Esophagus (tissue), 2 donors: ENCODE data around the gene ATAD3A. TPM values are rescaled to one million over a fixed set of nuclear protein-coding genes. Genes with fewer than 3 reads are reported as not detected.

Experiments
- H3K27ac ChIP-seq, 2 donors: one replicate each; pipeline ENCODE4 v1.5.1; 2013; ENCODE audit warnings: low read depth in 2 of 2, mild to moderate bottlenecking in 2 of 2, inconsistent platforms in 1 of 2, low read length in 1 of 2, moderate library complexity in 1 of 2
- H3K27me3 ChIP-seq, 2 donors: one replicate each; pipeline ENCODE4 v1.6.1; 2013; ENCODE audit warnings: low read length in 2 of 2, control low read depth in 1 of 2, mild to moderate bottlenecking in 1 of 2; ENCODE audit not compliant: insufficient read depth in 2 of 2, control insufficient read depth in 1 of 2
- H3K36me3 ChIP-seq, 2 donors: one replicate each; pipeline ENCODE4 v1.6.1; 2013; ENCODE audit warnings: low read length in 1 of 2; ENCODE audit not compliant: control insufficient read depth in 2 of 2, insufficient read depth in 2 of 2
- H3K4me1 ChIP-seq, 2 donors: one replicate each; pipeline ENCODE4 v1.6.1; 2013; ENCODE audit warnings: low read length in 1 of 2; ENCODE audit not compliant: control insufficient read depth in 2 of 2, insufficient read depth in 2 of 2
- H3K4me3 ChIP-seq, 2 donors: one replicate each; pipeline ENCODE4 v1.5.1; 2013; ENCODE audit warnings: low read length in 2 of 2, mild to moderate bottlenecking in 2 of 2, low read depth in 1 of 2, moderate library complexity in 1 of 2
- H3K9me3 ChIP-seq, 2 donors: one replicate each; pipeline ENCODE4 v1.6.1; 2013; ENCODE audit warnings: mild to moderate bottlenecking in 2 of 2, low read depth in 1 of 2, low read length in 1 of 2, moderate library complexity in 1 of 2; ENCODE audit not compliant: control insufficient read depth in 2 of 2, insufficient read depth in 1 of 2
- WGBS, 2 donors: extraction: QIAGEN DNeasy Blood & Tissue Kit; methylation state at CpG; one replicate each; pipeline ENCODE4 v1.1.7; 2013; 5-methylcytosine and 5-hydroxymethylcytosine counted together
- polyA plus RNA-seq, 2 donors: library from polyadenylated mRNA; stranded (reverse); fragments of 200-250 nt; gene quantifications; one replicate each; pipeline ENCODE4 v1.2.3, GENCODE V29; 2013
- donor health status: healthy with polysubstance abuse.
- donor health status: Bipolar disorder and iron deficiency.

ATAD3A gene
- polyA plus RNA-seq, 2 donors = 25.4 to 26.1 TPM

DNA sequence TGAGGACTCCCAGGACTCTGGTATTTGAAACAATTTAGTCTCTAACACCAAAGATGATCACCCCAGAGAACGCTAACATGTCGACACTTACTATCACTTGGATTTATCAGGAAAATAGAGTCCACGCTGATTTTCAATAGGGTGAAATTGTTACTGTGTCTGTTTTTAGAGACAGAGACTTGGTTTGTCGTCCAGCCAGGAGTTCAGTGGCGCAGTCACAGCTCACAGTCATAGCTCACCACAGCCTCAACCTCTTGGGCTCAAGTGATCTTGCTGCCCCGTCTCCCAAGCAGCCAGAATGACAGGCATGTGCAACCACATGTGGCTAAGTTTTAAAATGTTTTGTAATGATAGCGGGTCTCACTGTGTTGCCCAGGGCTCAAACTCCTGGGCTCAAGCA, 57.4 kb downstream of the ATAD3A start:
- H3K4me1 ChIP-seq = peaks cover 3 to 7% of the 10 kb centered on the region in 2 donors
- no peaks in the 10 kb centered on the region for H3K9me3 ChIP-seq
- no peak overlapping the region for H3K4me3 ChIP-seq
- no peak overlapping the region for H3K27ac ChIP-seq
- no peaks in the 10 kb centered on the region for H3K27me3 ChIP-seq
- 83 to 86% methylated on average over 7 of the region's 7 CpGs for WGBS, 2 donors
- peaks cover 6 to 11% of the 10 kb centered on the region in 2 donors for H3K36me3 ChIP-seq

DNA sequence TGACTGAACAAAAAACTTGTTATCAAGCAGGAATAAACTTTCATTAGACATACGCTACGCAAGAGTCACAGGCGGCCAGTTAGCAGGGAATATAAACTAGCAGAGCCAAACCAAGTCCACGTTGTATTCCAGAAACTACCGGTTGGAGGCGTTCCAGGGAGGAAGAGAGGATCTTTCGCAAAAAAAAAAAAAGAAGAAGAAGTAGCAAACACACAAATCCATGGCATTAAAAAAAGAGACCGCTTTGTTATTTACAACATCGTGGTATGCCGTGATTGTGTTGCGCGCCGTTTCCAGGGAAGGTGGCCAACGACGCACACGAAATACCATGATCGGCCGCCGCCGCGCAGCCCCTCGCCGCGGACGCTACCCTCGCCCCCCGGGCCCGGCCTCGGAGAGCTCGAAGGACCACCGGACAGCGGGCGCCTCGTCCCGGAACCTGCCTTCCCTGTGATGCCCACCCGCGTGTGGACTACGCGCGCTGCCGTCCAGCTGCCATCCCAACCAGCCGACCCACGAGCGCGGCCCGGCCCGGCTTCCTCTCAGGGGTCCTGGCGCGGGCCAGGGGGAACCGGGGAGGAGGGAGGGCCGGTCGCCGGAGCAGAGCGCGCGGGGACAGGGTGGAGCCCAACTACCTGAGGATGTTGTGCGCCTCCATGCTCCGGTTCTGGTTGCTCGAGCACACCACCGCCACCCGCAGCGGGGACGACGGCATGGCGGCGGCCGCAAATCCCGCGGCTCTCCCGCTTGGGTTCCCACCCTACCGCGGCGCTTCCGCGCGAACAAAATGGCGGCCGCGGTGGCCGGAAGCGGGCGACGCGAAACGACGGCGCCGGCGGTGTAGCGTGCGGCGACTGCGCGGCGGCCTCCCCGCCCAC, 62.1 kb downstream of the ATAD3A start:
- 0 to 1% methylated on average over 95 to 96 of the region's 96 CpGs for WGBS, 2 donors
- no peaks in the 10 kb centered on the region for H3K9me3 ChIP-seq
- no peaks in the 10 kb centered on the region for H3K4me1 ChIP-seq
- H3K27me3 ChIP-seq = no peaks in the 10 kb centered on the region
- peaks cover 2 to 3% of the 10 kb centered on the region in 2 donors for H3K36me3 ChIP-seq
- H3K27ac ChIP-seq = peak overlapping the region; percentile 97 to 99
- H3K4me3 ChIP-seq = peak overlapping the region; percentile 90 to 99

DNA sequence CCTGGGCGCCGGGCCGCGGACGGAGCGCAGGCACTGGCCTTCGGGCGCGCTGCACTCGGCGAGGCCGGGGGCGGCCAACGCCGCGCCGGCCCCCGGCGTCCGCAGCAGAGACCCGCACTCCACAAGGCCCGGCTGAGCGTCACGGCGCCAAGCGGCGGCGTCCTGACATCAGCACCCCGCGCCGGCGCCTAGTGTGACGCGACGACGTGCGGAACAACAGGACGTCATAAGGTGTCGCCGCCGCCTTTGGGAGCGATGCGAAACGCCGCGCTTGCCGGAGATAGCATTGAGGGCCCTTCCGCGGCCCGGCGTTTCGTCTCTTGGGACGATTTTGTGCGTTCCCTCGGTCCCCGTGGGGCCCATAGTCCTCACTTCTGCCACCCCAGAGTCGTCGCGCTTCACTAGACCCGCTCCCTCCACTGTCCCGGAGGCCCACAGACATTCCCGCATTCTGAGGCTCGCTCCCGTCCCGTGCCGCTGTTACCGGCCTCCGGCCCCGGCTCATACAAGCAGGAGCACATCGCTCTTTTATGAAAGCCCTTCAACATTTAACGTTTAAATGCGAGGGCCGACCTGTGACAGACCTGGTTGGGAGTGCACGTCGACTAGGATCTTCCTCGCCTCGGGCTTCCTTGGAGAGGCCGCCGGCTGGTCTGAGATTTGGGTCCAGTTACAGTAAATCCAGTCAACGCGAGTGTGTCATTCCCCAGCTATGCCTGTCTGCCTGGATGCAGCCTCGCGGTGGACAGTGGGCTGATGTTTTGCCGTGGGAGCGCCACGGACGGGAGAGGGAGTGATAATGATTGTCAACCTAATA, 63.0 kb downstream of the ATAD3A start, which contains the start of gene SSU72:
TSS of gene SSU72 (minus strand) at position 143 of the 817 bp plus-strand sequence. CDS start 306 bp downstream, outside the sequence.
- Histone ChIP-seq H3K36me3 (peaks cover 0 to 2% of the 10 kb centered on the region in 2 donors), H3K4me3 (peak within 1 kb of the TSS; percentile 90 to 99), H3K27ac (peak within 1 kb of the TSS; percentile 97 to 99), H3K27me3 (no peaks in the 10 kb centered on the region), H3K9me3 (no peaks in the 10 kb centered on the region), H3K4me1 (no peaks in the 10 kb centered on the region)
- WGBS, 2 donors = 0 to 1% methylated on average over 76 to 87 of the region's 87 CpGs

DNA sequence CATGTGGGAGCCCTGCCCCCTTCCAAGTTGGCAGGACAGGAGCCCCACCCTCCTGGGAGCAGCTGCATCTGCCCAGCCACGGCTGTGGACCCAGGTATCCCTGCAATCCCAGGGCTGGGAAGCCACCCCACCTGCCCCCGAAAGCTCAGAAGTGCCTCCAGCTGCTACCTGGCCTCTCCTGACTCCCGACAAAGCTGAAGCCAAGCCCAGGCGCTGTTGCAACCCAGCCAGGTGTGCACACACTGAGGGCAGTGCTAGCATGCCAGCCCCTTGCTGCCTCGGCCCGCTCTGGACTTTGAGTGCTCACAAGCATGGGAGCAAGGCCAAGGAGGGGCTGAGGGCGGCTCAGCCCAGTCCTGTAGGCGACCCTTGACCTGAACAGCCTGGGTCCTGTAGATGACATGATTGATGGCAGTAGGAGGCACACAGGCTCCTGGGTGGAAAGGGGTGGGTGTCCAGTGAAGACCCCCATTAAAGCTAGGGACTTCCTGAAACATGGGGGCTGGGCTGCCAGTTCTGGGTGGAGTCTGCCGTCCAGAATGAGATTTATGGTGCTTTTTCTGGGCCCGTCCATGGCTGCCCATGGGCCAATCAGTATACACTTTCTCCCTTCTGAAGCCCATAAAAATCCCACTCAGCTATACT, 65.5 kb downstream of the ATAD3A start:
- Histone ChIP-seq H3K27ac (no peak overlapping the region), H3K4me3 (no peak overlapping the region), H3K36me3 (no peaks in the 10 kb centered on the region), H3K4me1 (no peaks in the 10 kb centered on the region), H3K27me3 (no peaks in the 10 kb centered on the region), H3K9me3 (no peaks in the 10 kb centered on the region)
- 46 to 47% methylated on average over 10 of the region's 10 CpGs for WGBS, 2 donors

DNA sequence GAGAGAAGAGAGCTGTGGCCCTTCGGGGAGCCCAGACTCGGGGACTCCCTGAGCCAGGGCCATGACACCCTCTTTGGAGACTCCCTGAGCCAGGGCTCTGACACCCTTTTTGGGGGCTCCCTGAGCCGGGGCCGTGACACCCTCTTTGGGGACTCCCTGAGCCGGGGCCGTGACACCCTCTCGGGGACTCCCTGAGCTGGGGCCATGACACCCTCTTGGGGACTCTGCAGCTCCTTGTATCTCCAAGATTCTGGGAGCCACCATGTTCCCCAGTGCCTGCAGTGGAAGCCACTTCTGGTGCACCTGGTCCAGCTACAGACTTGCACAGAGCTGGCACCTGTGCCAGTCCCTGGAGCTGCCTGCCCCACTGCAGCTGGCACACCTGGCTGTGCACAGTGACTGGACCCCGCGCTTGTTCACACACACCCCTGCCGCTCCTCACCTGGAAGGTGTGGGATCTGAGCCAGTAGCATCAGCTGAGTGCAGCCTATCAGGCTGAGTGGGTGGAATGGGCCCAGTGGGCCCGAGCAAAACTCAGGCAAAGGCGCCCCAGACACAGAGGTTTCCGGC, 66.5 kb downstream of the ATAD3A start:
- H3K9me3 ChIP-seq = no peaks in the 10 kb centered on the region
- no peak overlapping the region for H3K27ac ChIP-seq
- no peak overlapping the region for H3K4me3 ChIP-seq
- H3K36me3 ChIP-seq = no peaks in the 10 kb centered on the region
- H3K27me3 ChIP-seq = no peaks in the 10 kb centered on the region
- 84 to 88% methylated on average over 11 to 13 of the region's 13 CpGs for WGBS, 2 donors
- no peaks in the 10 kb centered on the region for H3K4me1 ChIP-seq

DNA sequence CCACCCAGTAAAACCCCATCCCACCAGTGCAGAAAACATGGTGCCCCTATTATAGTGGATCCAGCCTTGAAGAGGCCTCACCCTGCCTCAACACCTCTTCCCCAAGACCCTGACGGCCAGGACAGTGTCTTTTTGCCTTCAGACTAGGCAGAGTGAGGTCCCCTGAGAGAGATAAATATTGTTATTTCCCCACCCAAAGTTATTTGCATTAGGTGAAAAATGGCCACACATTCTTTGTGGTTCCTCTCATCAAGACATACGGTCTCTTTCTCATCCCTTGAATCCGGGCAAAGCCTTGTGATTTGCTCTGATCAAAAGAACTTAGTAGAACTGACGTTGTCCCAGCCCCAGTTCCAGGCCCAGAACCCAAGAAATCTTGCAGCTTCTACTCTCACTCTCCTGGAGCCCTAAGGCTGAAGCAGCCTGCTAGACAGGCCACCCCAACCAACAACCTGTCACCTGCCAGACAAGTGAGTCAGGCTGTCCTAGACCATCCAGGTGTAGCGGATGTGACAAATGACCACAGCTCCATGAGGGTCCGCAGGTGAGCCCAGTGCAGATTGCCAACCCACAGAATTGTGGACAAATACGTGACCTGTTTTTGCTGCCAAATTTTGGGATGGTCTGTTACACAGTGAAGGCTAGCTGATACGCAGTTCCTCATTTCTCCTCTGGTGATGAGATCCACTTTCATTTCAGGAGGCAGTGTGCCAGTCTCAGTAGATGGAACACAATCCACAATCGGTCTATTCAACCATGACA, 70.8 kb downstream of the ATAD3A start:
- Histone ChIP-seq H3K36me3 (no peaks in the 10 kb centered on the region), H3K27me3 (no peaks in the 10 kb centered on the region), H3K4me1 (no peaks in the 10 kb centered on the region), H3K27ac (no peak overlapping the region), H3K4me3 (no peak overlapping the region), H3K9me3 (no peaks in the 10 kb centered on the region)
- 68 to 73% methylated on average over 9 of the region's 9 CpGs for WGBS, 2 donors

DNA sequence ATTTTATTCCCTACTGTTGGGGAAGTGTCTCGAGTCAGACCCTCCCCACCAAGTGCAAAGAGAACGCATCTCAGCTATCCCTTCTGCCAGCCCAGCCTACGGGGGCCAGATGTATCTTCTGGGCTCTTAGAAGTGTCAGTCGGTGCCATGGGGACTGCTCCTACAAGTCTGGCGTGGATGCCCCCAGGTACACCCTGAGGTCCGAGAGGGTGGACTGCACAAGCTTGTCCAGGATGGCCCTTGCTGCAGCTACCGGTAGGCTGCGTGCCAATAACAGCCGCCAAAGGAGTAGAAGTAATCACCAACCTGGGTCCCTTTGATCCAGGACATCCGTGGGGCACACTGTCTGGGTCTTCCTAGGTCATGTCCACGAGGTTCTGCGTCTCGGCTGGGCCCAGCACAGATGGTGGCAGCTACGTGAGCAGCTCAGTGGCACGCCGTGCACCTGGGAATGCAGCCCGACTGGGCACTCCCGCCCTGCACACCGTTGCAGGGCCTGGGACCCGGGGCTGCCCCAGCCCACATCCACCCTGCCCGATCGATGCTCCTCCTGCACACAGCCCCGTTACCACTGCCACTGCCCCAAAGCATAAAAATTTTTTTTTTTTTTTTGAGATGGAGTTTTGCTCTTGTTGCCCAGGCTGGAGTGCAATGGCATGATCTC, 71.5 kb downstream of the ATAD3A start:
- no peaks in the 10 kb centered on the region for H3K4me1 ChIP-seq
- no peak overlapping the region for H3K27ac ChIP-seq
- H3K9me3 ChIP-seq = no peaks in the 10 kb centered on the region
- H3K36me3 ChIP-seq = no peaks in the 10 kb centered on the region
- no peaks in the 10 kb centered on the region for H3K27me3 ChIP-seq
- WGBS, 2 donors = 83 to 85% methylated on average over 23 of the region's 23 CpGs
- H3K4me3 ChIP-seq = no peak overlapping the region
